HG03558 (cell line): ENCODE results near the gene MORN3.

Experiments
- ATAC-seq: cut with Tn5 transposase; IDR thresholded peaks from one replicate; pipeline ENCODE4 v1.9.1; 2021; ENCODE audit warnings: moderate number of reproducible peaks; ENCODE audit not compliant: unreplicated experiment; ENCODE audit errors: extremely low read depth

The MORN3 gene

DNA sequence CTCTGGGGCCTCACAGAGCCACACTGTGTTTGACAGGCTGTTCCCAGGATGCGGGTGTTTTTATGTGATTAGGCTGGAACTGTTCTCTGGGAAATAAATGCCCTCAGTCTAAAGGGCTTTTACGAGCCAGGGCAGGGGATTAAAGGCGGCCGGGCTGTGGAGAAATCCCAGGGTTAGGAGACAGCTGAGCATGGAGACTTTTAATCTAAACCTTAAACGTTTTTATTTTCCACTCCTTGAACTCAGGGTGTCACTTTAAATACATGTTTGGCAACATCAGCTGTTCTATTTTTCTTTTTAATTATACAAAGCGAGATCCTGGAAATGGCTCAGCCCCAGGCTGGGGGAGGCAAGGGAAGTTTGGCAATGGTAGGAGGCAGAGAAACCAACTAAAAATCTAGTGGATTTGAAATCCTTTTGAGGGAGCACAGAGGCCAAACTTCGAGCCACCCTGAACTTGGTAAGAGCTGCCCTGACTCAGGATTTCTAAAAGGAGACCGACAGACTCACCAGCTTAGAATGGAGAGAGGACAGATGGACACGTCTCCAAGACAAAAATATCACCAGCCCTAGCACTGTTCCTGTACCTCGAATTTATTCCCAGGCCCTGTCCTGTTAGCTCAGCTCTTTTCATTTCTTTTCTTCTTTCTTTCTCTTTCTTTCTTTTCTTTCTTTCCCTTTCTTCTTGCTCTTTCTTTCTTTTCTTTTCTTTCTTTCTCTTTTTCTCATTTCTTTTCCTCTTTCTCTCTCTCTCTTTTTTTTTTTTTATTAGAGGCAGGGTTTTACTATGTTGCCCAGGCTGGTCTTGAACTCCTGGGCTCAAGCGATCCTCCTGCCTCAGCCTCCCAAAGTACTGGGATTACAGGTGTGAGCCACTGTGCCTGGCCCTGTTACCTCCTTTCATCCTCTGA lies 59.0 kb downstream of the MORN3 start:
- no peak for ATAC-seq

DNA sequence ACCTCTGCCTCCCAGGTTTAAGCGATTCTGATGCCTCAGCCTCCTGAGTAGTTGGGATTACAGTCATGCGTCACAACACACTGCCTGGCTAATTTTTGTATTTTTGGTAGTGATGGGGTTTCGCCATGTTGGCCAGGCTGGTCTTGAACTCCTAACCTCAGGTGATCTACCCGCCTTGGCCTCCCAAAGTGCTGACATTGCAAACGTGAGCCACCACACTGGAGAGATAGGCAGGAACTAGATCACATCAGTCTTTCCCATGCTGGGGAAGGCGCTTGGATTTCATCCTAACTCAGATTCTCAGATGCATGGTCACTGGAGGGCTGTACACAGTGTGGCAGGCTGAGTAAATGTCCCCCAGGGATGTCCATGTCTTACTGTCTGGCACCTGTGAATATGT lies 61.2 kb downstream of the MORN3 start:
- ATAC-seq = no peak

DNA sequence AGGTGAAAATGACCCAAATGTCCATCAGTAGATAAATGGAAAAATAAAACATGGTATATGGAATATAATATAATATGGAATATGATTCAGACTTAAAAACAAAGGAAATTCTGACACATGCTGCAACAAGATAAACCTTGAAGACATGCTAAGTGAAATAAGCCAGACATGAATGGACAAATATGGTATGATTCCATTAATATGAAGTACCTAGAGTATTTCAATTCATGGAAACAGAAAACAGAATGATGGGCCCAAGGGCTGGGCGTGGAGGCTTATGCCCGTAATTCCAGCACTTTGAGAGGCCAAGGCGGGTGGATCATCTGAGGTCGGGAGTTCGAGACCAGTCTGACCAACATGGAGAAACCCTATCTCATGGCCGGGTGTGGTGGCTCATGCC lies 65.9 kb downstream of the MORN3 start:
- no peak for ATAC-seq

DNA sequence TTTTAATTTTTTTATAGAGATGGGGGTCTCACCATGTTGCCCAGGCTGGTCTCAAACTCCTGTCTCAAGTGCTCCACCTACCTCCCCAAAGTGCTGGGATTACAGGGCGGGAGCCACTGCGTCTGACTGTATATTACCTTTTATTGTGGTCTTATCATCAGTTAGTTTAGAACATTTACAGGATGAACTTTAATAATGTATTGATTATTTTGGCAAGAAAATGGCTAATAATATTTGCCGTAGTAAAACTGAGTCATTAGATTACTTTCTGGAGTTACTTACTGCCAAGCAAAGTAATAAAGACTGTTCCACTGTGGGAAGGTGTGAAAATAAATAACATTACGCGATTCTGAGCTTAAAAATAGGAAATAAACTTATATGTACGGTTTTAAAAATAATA lies 66.7 kb downstream of the MORN3 start:
- ATAC-seq = no peak

DNA sequence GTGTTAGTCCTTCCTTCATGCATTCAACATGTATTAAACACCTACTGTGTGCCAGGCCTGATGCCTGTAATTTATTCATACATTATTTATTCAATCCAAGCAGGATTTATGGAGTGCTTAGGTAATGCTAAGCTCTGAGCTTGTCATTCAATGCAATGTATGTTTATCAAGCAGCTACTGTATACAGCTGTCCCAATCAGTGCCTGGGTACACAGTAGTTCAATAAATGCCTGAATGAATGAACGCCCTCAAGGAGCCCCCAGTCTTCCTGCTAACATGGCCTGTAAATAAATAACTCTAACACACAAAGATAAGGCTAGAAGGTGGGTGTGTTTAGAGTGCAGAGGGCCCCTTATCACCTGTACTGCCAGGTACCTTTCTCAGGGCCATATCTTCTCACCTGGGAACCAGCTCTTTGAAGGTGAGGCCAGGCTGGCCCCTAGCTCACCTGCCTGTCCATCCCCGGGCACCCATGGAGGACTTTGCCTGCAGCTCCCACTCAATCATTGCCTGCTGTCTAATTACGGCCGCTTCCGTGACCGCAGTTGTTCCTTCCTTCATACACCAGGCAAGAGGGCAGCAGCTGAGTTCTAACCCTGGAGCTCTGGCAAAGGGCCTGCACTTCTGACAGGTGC lies 68.6 kb downstream of the MORN3 start:
- ATAC-seq = no peak
